Breast epithelium (tissue), 4 donors: ENCODE data around the gene MAD1L1. TPM values are rescaled to one million over a fixed set of nuclear protein-coding genes. Genes with fewer than 3 reads are reported as not detected.

Source experiments
- DNase-seq, 2 donors: peaks; one replicate each; pipeline ENCODE4 v3.0.0-alpha.2; 2019; ENCODE audit warnings: low spot score in 2 of 2
- H3K27ac ChIP-seq, 2 donors: fragments of 200-600 bp; sonication (generic) in 1 of 2; one replicate each; pipeline ENCODE4 v1.5.1; 2016 to 2019; ENCODE audit warnings: mild to moderate bottlenecking in 1 of 2
- H3K27me3 ChIP-seq, 2 donors: fragments of 200-600 bp; sonication (generic) in 1 of 2; one replicate each; pipeline versions ENCODE4 v1.5.1 to v1.6.0; 2017 to 2019; ENCODE audit warnings: control low read depth in 1 of 2, mild to moderate bottlenecking in 1 of 2
- H3K36me3 ChIP-seq: fragments of 200-600 bp; one replicate; pipeline ENCODE4 v1.5.1; 2019
- H3K4me1 ChIP-seq, 2 donors: fragments of 200-600 bp; sonication (generic); one replicate each; pipeline ENCODE4 v1.5.1; 2016 to 2019; ENCODE audit warnings: control low read depth in 1 of 2
- H3K4me3 ChIP-seq, 3 donors: fragments of 200-600 bp; sonication (generic); 1 replicate in 2 of 3; 2 replicates in 1 of 3; pipeline ENCODE4 v1.5.1; 2016 to 2019; ENCODE audit warnings: mild to moderate bottlenecking in 3 of 3, moderate library complexity in 2 of 3
- H3K9me3 ChIP-seq, 2 donors: fragments of 200-600 bp; sonication (generic) in 1 of 2; one replicate each; pipeline ENCODE4 v1.5.1; 2016 to 2019; ENCODE audit warnings: control low read depth in 1 of 2
- POLR2A ChIP-seq: fragments of 450-650 bp; IDR thresholded peaks from one replicate; pipeline ENCODE4 v1.6.1; 2016; ENCODE audit warnings: antibody characterized with exemption, mild to moderate bottlenecking, moderate library complexity
- POLR2AphosphoS5 ChIP-seq, 3 donors: sonication (generic); formaldehyde crosslinking; IDR thresholded peaks; one replicate each; pipeline ENCODE4 v1.6.1; 2017; ENCODE audit warnings: antibody characterized with exemption in 3 of 3
- intact Hi-C: fragments of 100-400 bp; cut with DNase I; formaldehyde crosslinking; loops from one replicate; pipeline ENCODE4 v1.15.1; 2023; ENCODE audit warnings: low total_unique reads
- total RNA-seq, 3 donors: library from RNA; depleted of rRNA; stranded (reverse); fragments of >200 nt; gene quantifications; one replicate each; pipeline ENCODE4 v1.1.0, GENCODE V29; 2016
- TF ChIP-seq, protein P1 (sequence below), 3 donors: fragments of 450-650 bp; IDR thresholded peaks; one replicate each; pipeline ENCODE4 v1.5.1; 2016 to 2017; ENCODE audit warnings: antibody characterized with exemption in 3 of 3, mild to moderate bottlenecking in 3 of 3, moderate library complexity in 3 of 3

The MAD1L1 gene
- total RNA-seq, 3 donors from 2014 or later, result 27.7 to 33.9 (median 28.8) TPM

DNA sequence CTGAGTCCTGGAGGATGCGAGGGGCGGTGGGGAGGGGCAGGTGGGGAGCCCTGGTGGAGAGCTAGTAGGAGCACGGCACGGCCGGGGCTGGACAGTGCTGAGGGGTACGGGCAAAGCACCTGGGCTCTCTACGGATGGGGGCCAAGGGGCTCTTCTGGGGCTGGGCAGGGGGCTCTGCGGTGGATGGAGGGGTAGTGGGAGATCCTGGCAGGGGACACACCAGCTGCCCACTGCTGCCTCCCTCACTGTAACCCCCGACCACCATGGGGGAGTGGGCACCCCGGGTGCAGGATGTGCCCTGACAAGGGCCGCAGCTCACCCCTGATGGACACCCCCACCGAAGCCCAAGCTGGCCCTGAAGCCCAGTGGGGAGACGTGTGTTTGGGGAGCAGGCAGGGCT, 359.3 kb downstream of the MAD1L1 start:
- no peaks in the 10 kb centered on the region for H3K36me3 ChIP-seq
- intact Hi-C loops, result no loop called here

DNA sequence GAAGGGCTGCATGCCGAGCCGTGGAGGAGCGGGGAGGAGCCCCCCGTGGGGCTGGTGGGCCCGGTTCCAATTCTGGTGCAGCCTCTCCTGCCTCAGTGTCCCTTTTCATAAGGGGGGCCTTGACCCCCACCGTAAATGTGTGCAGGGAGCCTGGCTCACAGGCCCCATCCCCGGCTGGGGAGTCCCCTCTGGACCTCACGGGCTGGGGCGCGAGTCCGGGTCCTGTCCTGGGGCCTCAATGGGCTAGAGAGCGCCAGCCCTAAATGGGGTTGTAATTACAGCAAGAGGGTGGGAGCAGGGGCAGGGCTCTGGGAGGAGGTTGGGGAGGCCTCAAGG, 359.7 kb downstream of the MAD1L1 start:
- Histone ChIP-seq H3K4me1 (no peaks in the 10 kb centered on the region), H3K9me3 (no peaks in the 10 kb centered on the region), H3K27me3 (no peaks in the 10 kb centered on the region), H3K4me3 (no peak overlapping the region), H3K27ac (no peak overlapping the region), H3K36me3 (no peaks in the 10 kb centered on the region)
- no peak for DNase-seq
- intact Hi-C loops, result no loop called here
- TF ChIP-seq POLR2AphosphoS5 (IDR thresholded peaks at IDR 0.05) (no peak), POLR2A (no peak)
- TF ChIP-seq, protein P1, sequence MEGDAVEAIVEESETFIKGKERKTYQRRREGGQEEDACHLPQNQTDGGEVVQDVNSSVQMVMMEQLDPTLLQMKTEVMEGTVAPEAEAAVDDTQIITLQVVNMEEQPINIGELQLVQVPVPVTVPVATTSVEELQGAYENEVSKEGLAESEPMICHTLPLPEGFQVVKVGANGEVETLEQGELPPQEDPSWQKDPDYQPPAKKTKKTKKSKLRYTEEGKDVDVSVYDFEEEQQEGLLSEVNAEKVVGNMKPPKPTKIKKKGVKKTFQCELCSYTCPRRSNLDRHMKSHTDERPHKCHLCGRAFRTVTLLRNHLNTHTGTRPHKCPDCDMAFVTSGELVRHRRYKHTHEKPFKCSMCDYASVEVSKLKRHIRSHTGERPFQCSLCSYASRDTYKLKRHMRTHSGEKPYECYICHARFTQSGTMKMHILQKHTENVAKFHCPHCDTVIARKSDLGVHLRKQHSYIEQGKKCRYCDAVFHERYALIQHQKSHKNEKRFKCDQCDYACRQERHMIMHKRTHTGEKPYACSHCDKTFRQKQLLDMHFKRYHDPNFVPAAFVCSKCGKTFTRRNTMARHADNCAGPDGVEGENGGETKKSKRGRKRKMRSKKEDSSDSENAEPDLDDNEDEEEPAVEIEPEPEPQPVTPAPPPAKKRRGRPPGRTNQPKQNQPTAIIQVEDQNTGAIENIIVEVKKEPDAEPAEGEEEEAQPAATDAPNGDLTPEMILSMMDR (IDR thresholded peaks at IDR 0.05), result no peak

More for the DNA sequence above, 359.3 kb downstream of the MAD1L1 start:
- no peaks in the 10 kb centered on the region for H3K4me1 ChIP-seq
- H3K27ac ChIP-seq, result no peak overlapping the region
- DNase-seq, result no peak
- no peaks in the 10 kb centered on the region for H3K27me3 ChIP-seq
- no peak overlapping the region for H3K4me3 ChIP-seq
- TF ChIP-seq POLR2AphosphoS5 (IDR thresholded peaks at IDR 0.05) (no peak), POLR2A (no peak)
- TF ChIP-seq, protein P1 (IDR thresholded peaks at IDR 0.05), result no peak
- no peaks in the 10 kb centered on the region for H3K9me3 ChIP-seq

DNA sequence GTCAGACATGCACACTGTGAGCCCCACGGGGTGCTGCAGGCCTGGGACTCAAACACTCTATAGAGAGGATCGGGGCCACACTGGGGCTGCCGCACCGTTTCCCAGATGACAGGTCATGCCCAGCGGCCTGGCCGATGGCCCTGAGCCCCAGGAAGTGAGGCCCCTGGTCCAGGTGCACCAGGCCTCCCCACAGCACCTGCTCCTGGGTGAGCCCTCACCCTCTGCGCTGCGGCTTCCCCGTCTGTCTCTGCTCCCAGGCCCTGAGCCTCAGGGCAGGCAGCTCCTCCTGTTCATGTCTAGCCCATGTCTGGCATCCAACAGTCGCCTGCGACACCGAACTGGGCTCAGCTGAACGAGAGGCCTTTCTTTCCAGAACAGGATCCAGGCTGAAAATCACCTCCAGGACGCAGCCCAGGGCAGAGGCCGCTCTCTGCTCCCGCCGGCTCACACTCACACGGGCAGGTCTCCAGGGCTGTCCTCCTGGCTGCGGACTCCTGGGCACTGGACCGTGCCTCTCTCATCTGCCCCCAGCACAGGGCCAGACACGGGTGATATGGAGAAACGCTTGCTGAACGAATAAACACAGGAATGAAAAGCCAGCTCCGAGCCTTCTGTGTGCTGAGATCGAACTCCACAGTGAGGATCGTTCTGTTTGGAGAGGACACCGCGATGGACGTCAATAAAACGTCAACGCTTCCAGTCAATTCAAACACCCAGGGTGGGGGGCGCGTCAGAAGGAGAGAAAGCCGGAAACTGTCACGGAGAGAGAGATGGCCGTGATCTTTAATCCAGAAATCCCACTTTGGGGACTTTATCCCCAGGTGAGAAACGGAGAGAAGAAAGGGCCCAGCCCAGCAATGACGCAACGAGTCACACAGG, 360.3 kb downstream of the MAD1L1 start:
- H3K27ac ChIP-seq, result no peak overlapping the region
- no peaks in the 10 kb centered on the region for H3K9me3 ChIP-seq
- no peaks in the 10 kb centered on the region for H3K36me3 ChIP-seq
- intact Hi-C loops, result no loop called here
- no peaks in the 10 kb centered on the region for H3K4me1 ChIP-seq
- no peaks in the 10 kb centered on the region for H3K27me3 ChIP-seq
- no peak for DNase-seq
- TF ChIP-seq POLR2AphosphoS5 (IDR thresholded peaks at IDR 0.05) (no peak), POLR2A (no peak)
- TF ChIP-seq, protein P1 (IDR thresholded peaks at IDR 0.05), result no peak
- H3K4me3 ChIP-seq, result no peak overlapping the region

DNA sequence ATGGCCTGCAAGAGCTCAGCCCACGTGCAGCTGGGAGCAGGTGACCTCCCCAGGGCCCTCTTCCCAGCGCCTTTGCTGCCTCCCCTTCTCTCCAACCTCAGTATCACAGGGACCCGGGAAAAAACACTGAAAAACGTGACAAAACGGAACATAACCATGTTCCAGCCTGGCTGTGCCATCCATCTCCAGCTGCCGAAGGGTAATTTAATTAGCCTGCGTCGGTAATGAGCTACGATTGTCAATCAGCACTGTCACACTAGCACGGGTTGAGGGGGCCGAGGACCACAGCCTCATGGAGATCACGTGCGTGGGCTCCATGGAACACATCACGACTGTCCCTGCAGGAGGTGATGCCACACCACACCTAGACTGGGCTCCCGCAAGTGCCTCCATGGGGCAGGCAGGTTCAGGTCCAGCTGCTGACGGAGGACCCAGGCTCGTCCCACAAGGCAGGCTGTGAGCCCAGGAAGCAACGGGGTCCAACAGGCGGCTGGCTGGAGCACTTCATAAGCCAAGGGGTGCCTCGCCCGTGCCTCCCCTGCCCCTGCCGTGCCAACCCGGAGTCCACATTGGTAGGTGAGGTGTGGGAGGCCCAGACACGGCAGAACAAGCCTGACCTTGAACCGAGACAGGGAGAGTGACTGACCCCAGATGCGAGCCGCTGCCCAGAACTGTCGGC, 363.2 kb downstream of the MAD1L1 start:
- H3K27ac ChIP-seq, result no peak overlapping the region
- H3K4me1 ChIP-seq, result no peaks in the 10 kb centered on the region
- no peak overlapping the region for H3K4me3 ChIP-seq
- H3K36me3 ChIP-seq, result no peaks in the 10 kb centered on the region
- no peaks in the 10 kb centered on the region for H3K9me3 ChIP-seq
- DNase-seq, result no peak
- no peaks in the 10 kb centered on the region for H3K27me3 ChIP-seq
- TF ChIP-seq POLR2A, result no peak
- TF ChIP-seq, protein P1 (IDR thresholded peaks at IDR 0.05), result no peak
- TF ChIP-seq POLR2AphosphoS5 (IDR thresholded peaks at IDR 0.05), result no peak
- intact Hi-C loops, result no loop called here

DNA sequence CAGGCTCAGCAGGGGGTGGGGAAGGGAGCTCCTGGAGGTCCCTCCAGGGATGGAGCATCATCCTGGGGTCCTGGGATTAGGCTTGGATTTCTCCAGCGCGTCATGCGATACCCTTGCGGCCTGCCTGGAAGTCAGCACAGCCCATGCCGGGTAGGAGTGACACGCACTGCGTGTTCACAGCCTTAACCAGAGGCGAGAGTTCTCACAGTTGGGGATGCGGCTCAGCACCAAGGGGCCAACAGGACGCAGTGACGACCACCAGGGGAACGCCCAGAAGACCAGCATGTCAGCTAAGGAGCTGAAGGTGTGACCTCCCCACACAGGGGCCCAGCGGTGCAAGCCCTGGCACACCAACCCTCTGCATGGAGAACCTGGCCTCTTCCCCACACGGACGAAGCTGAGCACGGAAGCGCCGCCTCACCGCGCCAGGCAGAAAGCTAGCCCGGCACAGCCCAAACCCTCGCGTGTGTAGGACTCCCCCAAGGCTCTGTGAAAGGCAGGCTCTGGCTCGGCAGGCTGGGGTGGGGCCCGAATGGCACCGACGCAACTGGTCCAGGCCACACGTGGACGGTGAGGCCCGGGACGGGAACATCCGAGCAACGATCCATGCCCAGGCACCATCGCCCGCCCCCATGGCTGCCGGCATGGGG, 364.1 kb downstream of the MAD1L1 start:
- Histone ChIP-seq H3K27me3 (no peaks in the 10 kb centered on the region), H3K27ac (no peak overlapping the region), H3K9me3 (no peaks in the 10 kb centered on the region), H3K4me3 (no peak overlapping the region), H3K36me3 (no peaks in the 10 kb centered on the region), H3K4me1 (no peaks in the 10 kb centered on the region)
- DNase-seq, result no peak
- TF ChIP-seq POLR2A, result no peak
- no peak for TF ChIP-seq POLR2AphosphoS5 (IDR thresholded peaks at IDR 0.05)
- TF ChIP-seq, protein P1 (IDR thresholded peaks at IDR 0.05), result no peak
- intact Hi-C loops, result no loop called here
